HG02884 (cell line): ENCODE results near the gene SLC2A13.
"Not testable (repeated sequence)": the region's sequence is repeated elsewhere in the genome, so short reads cannot be mapped to it uniquely, and the experiment has no call there.

Source experiments
- ATAC-seq: cut with Tn5 transposase; IDR thresholded peaks from one replicate; pipeline ENCODE4 v1.9.1; 2021; ENCODE audit warnings: mild to moderate bottlenecking, moderate library complexity; ENCODE audit not compliant: unreplicated experiment

SLC2A13 gene

GRCh38 chr12:39935839-39936238, 170.0 kb downstream of the SLC2A13 start:
- ATAC-seq, result no peak

DNA sequence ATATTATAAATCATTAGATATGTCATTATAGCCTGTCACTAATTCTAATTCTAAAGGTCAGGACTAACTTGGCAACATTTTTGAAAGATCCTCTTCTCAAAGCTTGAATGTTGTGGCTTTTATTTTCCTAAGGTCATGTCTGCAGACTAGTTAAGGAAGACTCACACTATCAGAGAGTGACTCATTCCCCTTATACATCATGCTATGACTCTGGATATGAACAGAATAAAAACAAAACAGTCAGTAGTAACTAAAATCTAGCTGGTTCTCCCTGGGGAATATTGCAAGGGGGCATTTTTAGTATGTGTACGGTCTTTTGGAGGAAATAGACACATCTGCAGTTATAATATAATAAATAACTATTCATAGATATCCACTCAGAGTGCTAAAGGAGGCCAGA, 170.6 kb downstream of the SLC2A13 start:
- no peak for ATAC-seq

- no peak for ATAC-seq
Observed at GRCh38 chr12:39931857-39932256, 174.0 kb downstream of the SLC2A13 start.

- no peak for ATAC-seq
Observed at GRCh38 chr12:39931231-39931630, 174.7 kb downstream of the SLC2A13 start.

DNA sequence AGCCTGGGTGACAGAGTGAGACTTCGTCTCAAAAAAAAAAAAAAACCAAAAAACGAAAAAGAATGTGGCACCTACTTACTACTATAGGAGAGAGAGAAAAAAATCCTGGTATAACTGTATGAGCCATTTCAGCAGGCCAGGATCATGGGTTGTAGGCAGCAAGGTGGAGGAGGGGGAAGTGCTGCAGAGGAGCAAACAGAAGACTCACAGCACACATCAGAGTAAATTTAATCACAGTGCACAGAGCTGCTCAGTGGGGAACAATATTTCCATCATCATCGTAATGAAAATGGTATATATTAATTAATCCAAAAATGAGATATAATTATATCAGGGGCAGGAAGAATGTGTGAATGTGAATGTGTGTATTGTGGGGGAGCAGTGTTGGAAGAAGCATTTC, 175.8 kb downstream of the SLC2A13 start:
- no peak for ATAC-seq

DNA sequence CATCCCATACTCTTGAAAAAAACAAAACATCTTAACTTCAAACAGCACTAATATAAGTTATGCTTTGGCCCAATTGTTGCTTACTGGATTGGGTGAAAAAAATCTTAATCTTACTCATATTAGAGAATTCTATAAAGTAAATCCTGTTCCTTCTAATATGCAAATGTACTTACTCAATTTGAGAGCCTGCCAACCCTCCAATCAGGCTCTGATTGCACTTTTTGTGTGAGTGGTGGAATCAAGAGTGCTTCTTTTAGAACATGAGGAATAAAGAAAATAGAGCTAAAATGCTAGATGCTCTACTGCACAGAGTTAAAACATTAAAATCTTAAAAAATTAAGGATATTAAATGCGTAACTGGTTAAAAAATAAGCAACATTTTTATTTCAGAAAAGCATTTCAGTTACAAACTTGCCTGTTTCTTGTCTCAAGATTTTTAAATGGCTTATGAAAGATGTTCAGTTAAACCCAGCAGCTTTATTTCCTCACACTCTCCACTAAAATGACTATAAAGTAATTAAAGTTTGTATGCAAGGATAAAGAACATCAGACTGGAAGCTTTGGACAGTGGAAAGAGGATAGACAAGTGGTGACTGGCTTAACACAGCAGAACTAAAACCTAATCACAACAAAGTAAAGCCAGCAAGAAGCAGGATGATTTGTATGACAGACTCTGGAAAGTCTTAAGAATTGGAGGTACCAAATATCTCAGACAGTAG, 177.5 kb downstream of the SLC2A13 start:
- no peak for ATAC-seq

DNA sequence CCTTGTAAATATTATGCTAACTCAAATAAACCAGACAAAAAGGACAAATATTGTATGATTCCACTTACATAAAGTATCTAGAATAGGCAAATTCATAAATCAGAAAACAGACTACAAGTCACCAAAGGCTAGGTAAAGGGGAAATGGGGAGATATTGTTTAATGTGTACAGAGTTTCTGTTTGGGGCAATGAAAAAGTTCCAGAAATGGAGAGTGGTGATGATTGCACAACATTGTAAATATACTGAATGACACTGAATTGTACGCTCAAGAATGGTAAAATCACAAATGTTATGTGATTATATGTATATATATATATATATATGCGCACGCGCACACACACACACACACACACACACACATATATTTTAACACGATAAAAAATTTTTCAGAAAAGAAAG, 182.5 kb downstream of the SLC2A13 start:
- ATAC-seq, result no peak

GRCh38 chr12:39922598-39922997, 183.3 kb downstream of the SLC2A13 start:
- ATAC-seq, result not testable (repeated sequence)

GRCh38 chr12:39920647-39921046, 185.2 kb downstream of the SLC2A13 start:
- ATAC-seq, result no peak

GRCh38 chr12:39920222-39920621, 185.7 kb downstream of the SLC2A13 start:
- no peak for ATAC-seq

DNA sequence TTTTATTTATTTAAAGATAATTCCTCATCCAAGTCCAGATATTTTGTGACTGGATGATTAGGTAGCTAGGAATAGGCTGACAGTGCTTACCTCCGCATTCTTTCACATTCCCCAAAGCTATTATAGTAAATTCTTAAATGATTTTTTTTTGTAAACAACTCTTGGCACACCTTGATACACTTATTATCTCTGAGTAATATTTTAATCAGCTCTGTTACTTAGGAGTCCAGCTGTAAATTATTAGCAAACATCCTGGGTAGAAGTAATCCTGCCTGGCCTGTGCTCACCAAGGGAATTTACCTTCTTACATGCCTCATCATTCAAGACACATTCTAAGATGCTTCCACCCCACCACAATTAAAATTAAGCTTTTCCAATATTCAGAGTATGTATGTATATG, 186.1 kb downstream of the SLC2A13 start:
- ATAC-seq, result no peak

DNA sequence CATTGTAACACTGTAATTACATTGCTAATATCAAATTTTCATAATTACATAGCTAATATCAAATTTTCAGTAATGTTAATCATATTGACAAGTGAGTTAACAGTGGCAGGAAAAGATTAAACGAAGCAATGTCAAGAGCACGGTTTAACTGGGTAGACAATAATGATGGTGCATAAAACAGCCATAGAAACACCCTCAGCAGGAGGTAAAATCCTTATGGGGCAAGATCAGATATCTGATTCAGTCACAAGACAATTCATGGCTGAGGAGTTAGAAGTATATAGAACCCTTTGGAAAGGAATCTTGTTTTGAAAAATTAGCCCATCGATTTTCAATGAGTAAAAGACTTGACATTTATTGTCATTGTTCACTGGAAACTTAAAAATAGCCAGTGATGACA, 190.6 kb downstream of the SLC2A13 start:
- no peak for ATAC-seq

- ATAC-seq, result no peak
Observed at GRCh38 chr12:39912211-39912980, 193.5 kb downstream of the SLC2A13 start.

DNA sequence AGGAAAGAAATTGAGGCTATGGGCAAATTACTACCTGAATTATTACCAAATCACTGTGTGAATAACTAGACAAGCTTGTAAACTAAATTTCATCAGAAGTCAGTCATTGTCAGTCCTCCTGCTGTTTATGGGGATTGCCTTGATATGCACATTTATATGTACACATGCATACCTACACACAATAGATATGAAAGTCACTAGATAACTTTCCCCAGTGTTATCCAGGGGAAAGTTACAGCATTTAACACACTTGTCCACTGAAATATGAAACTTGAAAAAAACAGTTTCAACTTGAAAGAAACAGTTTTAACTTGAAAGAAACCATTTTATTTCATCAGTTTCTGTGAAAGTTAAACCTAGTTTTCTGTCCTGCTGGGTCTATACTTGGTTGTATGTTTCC, 199.6 kb downstream of the SLC2A13 start:
- ATAC-seq, result no peak

DNA sequence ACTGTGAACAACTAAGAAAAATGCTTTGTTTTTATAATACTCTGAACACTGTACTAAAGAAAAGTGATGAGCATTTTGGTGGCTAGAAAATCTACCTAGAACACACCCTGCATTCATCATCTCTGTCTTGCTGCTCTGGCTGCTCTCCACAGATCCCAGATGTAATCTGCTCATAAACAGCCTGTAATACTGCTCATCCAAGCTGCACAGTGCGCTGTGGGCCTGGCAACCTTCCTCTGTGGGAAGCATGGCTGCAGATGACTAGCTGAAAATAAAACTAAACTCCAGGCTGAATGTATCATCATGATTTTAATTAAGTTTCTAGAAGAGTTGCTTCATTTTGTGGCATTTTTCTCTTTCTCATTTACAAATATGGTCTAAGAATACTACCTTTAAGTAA, 200.7 kb downstream of the SLC2A13 start:
- ATAC-seq, result no peak

DNA sequence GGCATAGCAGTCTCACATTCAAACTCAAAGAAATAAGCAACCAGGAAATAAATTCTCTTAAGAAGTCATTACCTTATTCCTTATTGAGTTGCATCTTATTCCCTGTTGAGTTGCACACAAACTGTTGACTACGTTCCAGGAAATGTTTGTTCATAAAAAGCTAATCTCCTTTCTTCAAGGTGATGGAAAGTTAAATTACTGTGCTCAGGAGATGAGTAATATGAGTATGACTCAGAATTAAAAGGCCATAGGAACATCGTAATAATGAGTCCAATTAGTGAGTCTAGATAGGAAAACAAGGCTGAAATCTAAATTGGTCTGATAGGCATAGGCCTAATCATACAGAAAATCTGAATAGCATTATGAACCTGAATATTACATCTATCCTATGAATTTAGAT, 203.1 kb downstream of the SLC2A13 start:
- no peak for ATAC-seq

DNA sequence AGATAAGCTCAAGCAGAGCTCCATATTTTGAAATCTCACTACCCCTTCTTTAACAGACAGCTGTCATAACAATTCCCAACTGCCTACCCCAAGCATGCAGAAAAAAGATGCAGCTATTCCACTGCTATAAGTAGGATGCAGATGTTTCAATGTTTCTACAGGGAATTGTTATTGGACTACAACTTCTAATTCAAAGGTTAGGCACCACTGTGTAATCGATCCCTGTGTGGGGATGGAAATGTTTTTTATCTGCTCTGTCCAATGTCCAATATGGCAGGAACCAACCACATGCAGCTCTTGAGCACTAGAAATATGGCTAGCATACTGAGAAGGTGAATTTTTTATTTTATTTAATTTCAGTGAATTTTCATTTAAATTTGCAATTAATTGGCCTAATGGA, 208.6 kb downstream of the SLC2A13 start:
- no peak for ATAC-seq

DNA sequence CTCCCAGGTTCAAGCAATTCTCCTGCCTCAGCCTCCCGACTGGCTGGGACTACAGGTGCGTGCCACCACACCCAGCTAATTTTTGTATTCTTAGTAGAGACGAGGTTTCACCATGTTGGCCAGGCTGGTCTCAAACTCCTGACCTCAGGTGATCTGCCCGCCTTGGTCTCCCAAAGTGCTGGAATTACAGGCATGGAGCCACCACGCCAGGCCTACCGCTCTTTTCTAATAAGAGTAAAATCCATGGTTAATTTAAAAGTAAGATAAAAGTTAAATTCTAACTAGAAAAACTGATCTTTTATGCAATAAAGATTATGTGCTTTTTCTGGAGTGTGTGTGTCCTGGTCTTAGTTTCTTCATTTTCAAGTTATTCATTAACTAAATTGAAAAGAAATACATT, 212.5 kb downstream of the SLC2A13 start:
- ATAC-seq, result not testable (repeated sequence)

- ATAC-seq, result no peak
Observed at GRCh38 chr12:39892146-39892545, 213.7 kb downstream of the SLC2A13 start.

- no peak for ATAC-seq
Observed at GRCh38 chr12:39887856-39888255, 218.0 kb downstream of the SLC2A13 start.

GRCh38 chr12:39886106-39886505, 219.8 kb downstream of the SLC2A13 start:
- no peak for ATAC-seq

GRCh38 chr12:39884616-39885125, 221.2 kb downstream of the SLC2A13 start:
- ATAC-seq, result no peak
